GM21723 (cell line): ENCODE measurements around the gene C2CD2L.
"Not testable (repeated sequence)": the region's sequence is repeated elsewhere in the genome, so short reads cannot be mapped to it uniquely, and the experiment has no call there.

Experiments used
- ATAC-seq: cut with Tn5 transposase; IDR thresholded peaks from one replicate; pipeline ENCODE4 v1.9.1; 2021; ENCODE audit warnings: mild to moderate bottlenecking, moderate library complexity; ENCODE audit not compliant: unreplicated experiment

The C2CD2L gene

DNA sequence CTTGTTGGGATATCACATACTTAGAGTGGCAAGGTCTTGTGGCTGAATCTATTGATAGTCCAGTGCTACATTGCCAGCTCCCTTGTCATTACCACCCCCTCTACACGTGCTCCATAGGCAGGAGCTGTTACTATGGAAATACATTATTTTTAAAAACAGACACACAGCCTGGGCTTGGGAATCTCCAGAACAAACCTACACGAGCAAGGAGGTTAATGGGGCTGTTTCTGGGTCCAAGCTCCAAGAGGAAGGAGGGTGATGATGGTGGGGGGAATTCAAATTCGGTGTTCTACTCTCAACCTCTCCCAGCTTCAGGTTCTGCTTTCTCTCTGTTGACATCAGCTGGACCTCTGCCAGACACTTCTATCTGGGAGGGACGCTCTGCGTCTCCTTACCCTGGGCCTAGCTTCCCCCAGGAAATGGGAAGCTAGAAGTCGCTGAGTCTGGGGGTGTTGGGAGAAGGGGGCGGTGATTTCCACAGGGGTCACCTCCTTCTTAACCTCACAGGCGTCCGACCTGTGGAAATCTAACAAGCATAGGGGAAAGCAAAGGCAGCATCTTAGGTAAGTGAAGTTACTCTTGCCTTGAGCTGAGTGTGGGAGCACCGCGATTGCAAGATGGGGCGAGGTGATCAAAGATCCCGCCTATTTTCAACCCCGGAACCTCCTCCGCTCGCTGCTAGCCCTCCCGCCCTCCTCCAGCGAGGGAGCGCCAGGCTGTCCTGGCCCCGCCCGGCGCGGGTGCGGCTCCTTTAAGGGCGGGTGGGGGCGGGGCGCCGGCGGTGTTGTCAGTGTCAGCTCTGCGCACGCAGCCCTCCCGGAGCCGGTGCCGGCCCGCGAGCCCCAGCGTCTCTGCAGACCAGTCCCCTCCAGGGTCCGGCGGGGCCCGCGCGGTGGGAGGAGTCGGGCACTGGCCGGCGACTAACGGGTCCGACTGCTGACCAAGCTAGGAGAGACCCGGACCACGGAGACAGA lies at the start of gene C2CD2L:
C2CD2L (plus strand) TSS at position 781 of the 974 bp plus-strand sequence. CDS start 398 bp downstream, outside the sequence.
- ATAC-seq, result peak; percentile 68

DNA sequence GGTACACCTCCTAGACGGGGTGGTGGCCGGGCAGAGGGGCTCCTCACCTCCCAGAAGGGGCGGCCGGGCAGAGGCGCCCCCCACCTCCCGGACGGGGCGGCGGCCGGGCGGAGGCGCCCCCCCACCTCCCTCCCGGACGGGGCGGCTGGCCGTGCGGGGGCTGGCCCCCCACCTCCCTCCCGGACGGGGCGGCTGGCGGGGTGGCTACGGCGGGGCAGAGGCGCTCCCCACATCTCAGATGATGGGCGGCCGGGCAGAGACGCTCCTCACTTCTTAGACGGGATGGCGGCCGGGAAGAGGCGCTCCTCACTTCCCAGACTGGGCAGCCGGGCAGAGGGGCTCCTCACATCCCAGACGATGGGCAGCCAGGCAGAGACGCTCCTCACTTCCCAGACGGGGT lies 48.0 kb upstream of the C2CD2L start:
- not testable (repeated sequence) for ATAC-seq

- no peak for ATAC-seq
Measured at GRCh38 chr11:119061256-119061655, 45.9 kb upstream of the C2CD2L start.

DNA sequence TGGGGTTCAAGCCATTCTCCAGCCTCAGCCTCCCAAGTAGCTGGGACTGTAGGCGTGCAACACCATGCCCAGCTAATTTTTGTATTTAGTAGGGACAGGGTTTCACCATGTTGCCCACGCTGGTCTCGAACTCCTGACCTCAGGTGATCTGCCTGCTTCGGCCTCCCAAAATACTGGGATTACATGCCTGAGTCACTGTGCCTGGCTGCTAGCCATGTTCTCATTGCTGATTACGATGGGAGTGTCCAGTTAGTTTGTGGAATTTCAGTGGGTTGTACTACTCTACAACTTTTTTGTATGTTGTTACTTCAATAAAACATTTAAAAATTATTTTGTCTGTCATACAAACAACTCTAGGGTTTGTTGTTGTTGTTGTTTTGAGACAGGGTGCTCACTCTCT lies 44.4 kb upstream of the C2CD2L start:
- ATAC-seq, result no peak

- ATAC-seq, result no peak
Measured at GRCh38 chr11:119065369-119065768, 41.8 kb upstream of the C2CD2L start.

GRCh38 chr11:119067371-119068222 lies 39.5 kb upstream of the C2CD2L start, which contains the start of gene VPS11:
TSS of gene VPS11 (plus strand) at chr11:119067818. CDS start at chr11:119067824, 6 bp downstream.
- peak; percentile 91 for ATAC-seq

DNA sequence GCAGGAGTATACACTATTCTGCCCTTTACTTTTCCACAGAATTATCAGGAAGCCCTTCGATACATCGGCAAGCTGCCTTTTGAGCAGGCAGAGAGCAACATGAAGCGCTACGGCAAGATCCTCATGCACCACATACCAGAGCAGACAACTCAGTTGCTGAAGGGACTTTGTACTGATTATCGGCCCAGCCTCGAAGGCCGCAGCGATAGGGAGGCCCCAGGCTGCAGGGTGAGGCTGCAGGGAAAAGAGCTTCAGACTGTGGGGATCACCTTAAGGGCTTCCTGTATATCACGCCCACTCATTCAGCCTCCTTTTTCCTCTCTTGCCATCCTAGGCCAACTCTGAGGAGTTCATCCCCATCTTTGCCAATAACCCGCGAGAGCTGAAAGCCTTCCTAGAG lies 29.3 kb upstream of the C2CD2L start:
- ATAC-seq, result no peak

DNA sequence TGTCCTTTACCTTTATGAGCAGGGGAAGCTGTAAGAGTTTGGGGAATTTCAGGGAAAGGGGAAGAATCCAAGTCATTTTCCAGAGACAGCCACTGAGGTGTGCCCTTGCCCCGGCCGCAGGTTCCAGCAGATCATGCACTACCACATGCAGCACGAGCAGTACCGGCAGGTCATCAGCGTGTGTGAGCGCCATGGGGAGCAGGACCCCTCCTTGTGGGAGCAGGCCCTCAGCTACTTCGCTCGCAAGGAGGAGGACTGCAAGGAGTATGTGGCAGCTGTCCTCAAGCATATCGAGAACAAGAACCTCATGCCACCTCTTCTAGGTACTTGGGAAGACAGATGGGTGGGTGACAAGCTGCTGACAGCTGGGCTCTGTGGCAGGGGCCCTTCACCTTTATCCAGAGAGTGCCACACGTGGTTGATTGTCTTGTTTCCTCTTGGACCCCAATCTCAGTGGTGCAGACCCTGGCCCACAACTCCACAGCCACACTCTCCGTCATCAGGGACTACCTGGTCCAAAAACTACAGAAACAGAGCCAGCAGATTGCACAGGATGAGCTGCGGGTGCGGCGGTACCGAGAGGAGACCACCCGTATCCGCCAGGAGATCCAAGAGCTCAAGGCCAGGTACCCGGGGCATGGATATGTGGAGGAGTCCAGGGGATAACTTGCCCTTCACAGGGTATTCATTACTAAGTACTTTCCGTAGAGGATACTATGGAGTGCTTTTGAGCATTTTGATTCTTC lies 28.3 kb upstream of the C2CD2L start:
- ATAC-seq, result no peak

- ATAC-seq, result no peak
Measured at GRCh38 chr11:119081682-119082260, 25.4 kb upstream of the C2CD2L start.

DNA sequence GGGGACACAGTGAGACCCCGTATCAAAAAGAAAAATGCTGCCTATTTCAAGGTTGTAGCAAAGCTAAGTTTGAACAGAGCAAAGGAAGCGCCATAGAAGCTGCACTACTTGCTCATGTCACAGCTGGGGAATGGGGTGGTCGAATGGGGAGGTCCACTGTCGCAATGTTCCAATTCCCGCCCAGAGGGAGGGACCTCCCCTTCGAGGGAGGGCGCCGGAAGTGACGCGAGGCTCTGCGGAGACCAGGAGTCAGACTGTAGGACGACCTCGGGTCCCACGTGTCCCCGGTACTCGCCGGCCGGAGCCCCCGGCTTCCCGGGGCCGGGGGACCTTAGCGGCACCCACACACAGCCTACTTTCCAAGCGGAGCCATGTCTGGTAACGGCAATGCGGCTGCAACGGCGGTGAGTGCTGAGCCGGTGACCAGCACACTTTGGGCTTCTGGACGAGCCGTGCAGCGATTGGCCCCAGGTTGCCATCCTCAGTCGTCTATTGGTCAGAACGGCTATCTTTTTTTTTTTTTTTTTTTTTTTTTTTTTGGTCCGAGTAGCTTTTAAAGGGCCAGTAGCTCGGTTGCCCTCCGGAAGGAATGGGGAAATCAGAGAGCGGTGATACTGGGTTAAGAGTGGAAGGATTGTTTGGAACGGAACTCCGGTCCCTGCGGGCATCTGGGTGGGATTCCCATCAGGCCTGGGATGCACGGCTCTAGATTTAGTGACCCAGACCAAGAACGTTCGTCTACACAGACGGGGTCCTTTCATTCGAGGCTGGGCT lies 22.3 kb upstream of the C2CD2L start, which contains the start of gene HMBS:
HMBS (plus strand) TSS at position 219 of the 774 bp plus-strand sequence; CDS start at position 372, 153 bp downstream.
- peak; percentile 90 for ATAC-seq

- ATAC-seq, result peak; percentile 20
Measured at GRCh38 chr11:119085437-119085847, 21.7 kb upstream of the C2CD2L start.

DNA sequence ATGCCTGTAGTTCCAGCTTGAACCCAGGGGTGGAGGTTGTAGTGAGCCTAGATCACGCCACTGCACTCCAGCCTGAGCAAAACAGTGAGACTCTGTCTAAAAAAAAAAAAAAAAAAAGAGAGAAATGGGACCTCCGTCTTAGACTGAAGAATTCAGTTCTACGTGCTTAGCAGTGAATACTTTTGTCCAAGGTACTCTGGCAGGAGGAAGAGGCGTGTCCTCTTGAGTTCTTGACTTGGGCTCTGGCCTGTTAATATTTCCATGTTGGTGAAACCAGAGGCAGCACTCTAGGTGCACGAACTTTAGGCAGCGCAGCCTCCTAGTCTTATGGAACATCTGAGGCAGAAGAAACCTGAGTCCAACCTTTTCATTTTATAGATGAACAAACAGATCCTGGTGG lies 20.0 kb upstream of the C2CD2L start:
- ATAC-seq, result no peak

DNA sequence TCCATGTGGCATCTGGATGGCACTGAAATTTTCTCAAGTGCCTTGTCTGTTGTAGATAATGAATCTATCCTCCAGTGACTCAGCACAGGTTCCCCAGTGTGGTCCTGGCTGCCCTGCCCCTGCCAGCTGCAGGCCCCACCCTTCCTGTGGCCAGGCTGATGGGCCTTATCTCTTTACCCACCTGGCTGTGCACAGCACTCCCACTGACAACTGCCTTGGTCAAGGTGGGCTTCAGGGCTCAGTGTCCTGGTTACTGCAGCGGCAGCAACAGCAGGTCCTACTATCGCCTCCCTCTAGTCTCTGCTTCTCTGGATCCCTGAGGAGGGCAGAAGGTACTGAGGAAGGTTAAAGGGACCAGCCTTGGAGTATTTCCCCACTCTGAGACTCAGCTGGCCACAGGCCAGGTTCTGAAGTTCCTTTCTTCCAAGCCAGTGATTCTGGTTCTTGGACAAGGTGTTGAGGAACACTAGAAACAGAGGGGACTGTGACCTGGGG lies 19.4 kb upstream of the C2CD2L start:
- ATAC-seq, result no peak

- ATAC-seq, result no peak
Measured at GRCh38 chr11:119088406-119088805, 18.7 kb upstream of the C2CD2L start.

GRCh38 chr11:119089319-119089718 lies 17.8 kb upstream of the C2CD2L start:
- ATAC-seq, result no peak

GRCh38 chr11:119091178-119091577 lies 16.0 kb upstream of the C2CD2L start:
- ATAC-seq, result no peak

- ATAC-seq, result no peak
Measured at GRCh38 chr11:119091966-119092879, 14.9 kb upstream of the C2CD2L start.
